ENCODE measurements around the gene ZNF699.
A peak's percentile ranks its signal among the peaks of the same experiment; 100 is the strongest.
"Not testable (repeated sequence)": the region's sequence is repeated elsewhere in the genome, so short reads cannot be mapped to it uniquely, and the experiment has no call there.

The ZNF699 gene

DNA sequence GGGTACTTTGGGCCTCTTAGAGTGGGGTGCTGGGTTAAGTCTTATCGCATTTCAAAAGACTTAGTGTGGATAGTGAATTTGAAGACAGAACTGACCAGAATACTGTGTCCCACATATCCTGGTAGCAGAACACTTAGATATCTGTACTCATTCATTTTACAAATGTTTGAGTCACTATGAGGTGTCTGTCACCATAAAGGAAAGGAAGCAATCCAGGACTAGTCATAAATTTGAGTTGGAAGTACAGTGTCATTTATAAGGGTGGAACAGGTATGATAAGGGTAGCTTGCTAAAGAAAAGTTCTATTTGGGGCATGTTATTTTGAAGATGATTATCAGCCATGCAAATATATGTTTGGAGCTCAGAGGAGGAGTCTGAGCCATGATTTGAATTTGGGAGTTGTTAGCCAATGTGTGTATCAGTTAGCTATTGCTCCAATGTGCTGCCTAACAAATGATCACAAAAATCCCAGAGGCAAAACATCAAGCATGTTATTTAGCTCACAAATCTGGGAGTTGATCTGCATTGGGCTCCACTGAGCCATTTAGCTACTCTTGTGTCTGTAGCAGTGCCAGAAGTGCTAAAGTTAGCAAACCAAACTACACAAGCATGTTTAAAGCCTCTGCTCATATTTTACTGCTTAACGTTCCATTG is 20.3 kb downstream of the ZNF699 start:
- no peaks in the 10 kb centered on the region for H3K27me3 ChIP-seq (ENCODE audit: insufficient read depth, insufficient read length)
- peaks cover 59% of the 10 kb centered on the region for H3K9me3 ChIP-seq (ENCODE audit: insufficient read depth, low read length)

GRCh38 chr19:9283485-9283884 is 26.2 kb downstream of the ZNF699 start:
- Histone ChIP-seq H3K9ac (ENCODE audit: insufficient read length, low read depth) (peak overlapping the region; percentile 76), H3K4me3 (ENCODE audit: insufficient read length, low read depth) (peak overlapping the region; percentile 50), H3K9me3 (ENCODE audit: insufficient read depth, low read length) (peaks cover 17% of the 10 kb centered on the region; the same call in 1 of the 2 replicates)
- not testable (repeated sequence) for H3K36me3 ChIP-seq (ENCODE audit: insufficient read depth, insufficient read length, low read length); DNase-seq (ENCODE audit: low read depth, low spot score); H3K27me3 ChIP-seq (ENCODE audit: insufficient read depth, insufficient read length); H3K4me1 ChIP-seq (ENCODE audit: insufficient read depth, insufficient read length)

More for the DNA sequence above, 20.3 kb downstream of the ZNF699 start:
- Histone ChIP-seq H3K4me1 (ENCODE audit: insufficient read depth, insufficient read length) (no peaks in the 10 kb centered on the region), H3K9ac (ENCODE audit: insufficient read length, low read depth) (no peak overlapping the region), H3K36me3 (ENCODE audit: insufficient read depth, insufficient read length, low read length) (peaks cover 9% of the 10 kb centered on the region), H3K4me3 (ENCODE audit: insufficient read length, low read depth) (no peak overlapping the region)
- DNase-seq (ENCODE audit: low read depth, low spot score), result no peak
- TF ChIP-seq SUZ12 (IDR thresholded peaks at IDR 0.05; ENCODE audit: extremely low read depth, insufficient read depth, insufficient read length) (no peak), YY1 (IDR thresholded peaks at IDR 0.05; ENCODE audit: insufficient read depth, insufficient read length) (no peak), ZNF274 (IDR thresholded peaks at IDR 0.05; ENCODE audit: low read depth, low read length) (no peak)

- no peak overlapping the region for H3K9ac ChIP-seq (ENCODE audit: insufficient read length, low read depth)
- H3K4me1 ChIP-seq (ENCODE audit: insufficient read depth, insufficient read length), result no peaks in the 10 kb centered on the region
- H3K27me3 ChIP-seq (ENCODE audit: insufficient read depth, insufficient read length), result no peaks in the 10 kb centered on the region
- DNase-seq (ENCODE audit: low read depth, low spot score), result no peak
- TF ChIP-seq SUZ12 (IDR thresholded peaks at IDR 0.05; ENCODE audit: extremely low read depth, insufficient read depth, insufficient read length) (no peak), ZNF274 (IDR thresholded peaks at IDR 0.05; ENCODE audit: low read depth, low read length) (no peak), YY1 (IDR thresholded peaks at IDR 0.05; ENCODE audit: insufficient read depth, insufficient read length) (no peak)
- no peak overlapping the region for H3K4me3 ChIP-seq (ENCODE audit: insufficient read length, low read depth)
- no peaks in the 10 kb centered on the region for H3K9me3 ChIP-seq (ENCODE audit: insufficient read depth, low read length)
- no peaks in the 10 kb centered on the region for H3K36me3 ChIP-seq (ENCODE audit: insufficient read depth, insufficient read length, low read length)
These were observed 58.4 kb downstream of the ZNF699 start for GRCh38 chr19:9251236-9251635.

GRCh38 chr19:9250630-9251029 is 59.0 kb downstream of the ZNF699 start, which contains the start of gene OR7E24:
OR7E24 (plus strand) TSS chr19:9250930; CDS start chr19:9251044, 114 bp downstream.
- Histone ChIP-seq H3K9me3 (ENCODE audit: insufficient read depth, low read length) (no peaks in the 10 kb centered on the region), H3K4me1 (ENCODE audit: insufficient read depth, insufficient read length) (no peaks in the 10 kb centered on the region), H3K9ac (ENCODE audit: insufficient read length, low read depth) (no peak within 1 kb of the TSS), H3K36me3 (ENCODE audit: insufficient read depth, insufficient read length, low read length) (no peaks in the 10 kb centered on the region), H3K27me3 (ENCODE audit: insufficient read depth, insufficient read length) (no peaks in the 10 kb centered on the region), H3K4me3 (ENCODE audit: insufficient read length, low read depth) (no peak within 1 kb of the TSS)
- no peak for TF ChIP-seq YY1 (IDR thresholded peaks at IDR 0.05; ENCODE audit: insufficient read depth, insufficient read length)
- no peak for DNase-seq (ENCODE audit: low read depth, low spot score)
